Activated CD8-positive, alpha-beta memory T cell treated with anti-CD3 and anti-CD28 coated beads, Interleukin-2, amount 50 U/mL, for 1 hour (primary cell): ENCODE data around the gene GRID1.
"Not testable (repeated sequence)": the region's sequence is repeated elsewhere in the genome, so short reads cannot be mapped to it uniquely, and the experiment has no call there.

Source experiments
- DNase-seq: peaks from one replicate; pipeline ENCODE4 v3.0.0-alpha.2; 2020; ENCODE audit errors: extremely low read depth

GRID1 gene

GRCh38 chr10:85873063-85873462 lies 493.5 kb downstream of the GRID1 start:
- no peak for DNase-seq

- no peak for DNase-seq
Measured at GRCh38 chr10:85868627-85869499, 497.7 kb downstream of the GRID1 start.

- DNase-seq: no peak
Measured at GRCh38 chr10:85864868-85865526, 501.6 kb downstream of the GRID1 start.

DNA sequence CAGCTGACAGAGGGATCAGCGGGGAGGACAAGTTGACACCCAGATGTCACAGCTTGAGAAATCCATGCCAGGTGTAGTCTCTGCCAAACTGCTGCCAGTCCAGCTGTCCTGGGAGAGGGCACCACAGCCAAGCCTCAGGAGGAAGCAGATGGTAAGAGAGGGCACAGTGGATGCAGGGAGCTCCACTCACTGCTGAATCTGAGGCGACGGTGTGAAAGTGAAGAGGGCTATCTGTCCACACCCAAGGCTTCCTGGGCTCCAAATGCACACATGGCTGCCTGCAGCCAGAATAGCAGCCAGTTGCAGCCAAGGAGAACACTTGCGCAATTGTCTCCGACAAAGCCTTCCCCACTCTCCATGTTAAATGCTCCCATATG lies 502.4 kb downstream of the GRID1 start:
- no peak for DNase-seq

DNA sequence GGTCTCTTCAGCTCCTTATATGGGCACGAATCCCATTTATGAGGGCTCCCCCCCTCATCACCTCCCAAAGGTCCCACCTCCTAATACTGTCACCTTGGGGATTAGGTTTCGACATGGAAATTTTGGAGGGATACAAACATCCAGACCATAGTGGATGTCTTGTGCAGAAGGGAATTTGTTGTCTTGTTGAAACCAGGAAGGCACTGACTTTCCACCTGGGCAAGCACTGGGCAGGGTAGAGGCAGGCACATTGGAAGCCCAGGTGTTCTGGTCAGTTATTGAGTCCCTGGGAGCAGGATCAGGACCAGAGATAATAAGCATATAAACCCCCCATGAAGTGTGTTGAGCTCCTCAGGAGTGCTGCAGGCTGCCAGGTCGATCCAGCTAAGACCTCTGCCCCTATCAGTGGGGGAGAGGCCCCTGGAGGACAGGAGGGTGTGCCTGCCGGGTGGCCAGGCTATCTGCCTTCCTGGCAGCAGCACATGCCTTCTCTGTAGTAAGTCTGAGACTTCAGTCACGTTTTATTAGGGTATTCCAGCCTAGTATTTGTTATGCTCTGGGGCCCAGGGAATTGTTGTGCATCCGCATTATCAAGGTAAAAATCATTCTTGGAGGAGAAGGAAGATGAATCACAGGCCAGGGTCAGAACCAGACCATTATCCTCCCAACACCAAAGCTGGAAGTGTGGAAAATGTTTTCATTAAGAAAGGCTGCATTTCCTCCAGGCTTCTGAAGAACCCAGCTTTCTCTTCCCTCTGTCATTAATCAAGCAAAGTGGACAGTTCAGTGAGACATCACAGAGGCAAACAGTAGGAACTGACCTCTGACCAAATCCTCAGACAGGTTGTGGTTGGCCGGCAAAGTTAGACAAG lies 503.1 kb downstream of the GRID1 start:
- no peak for DNase-seq

- DNase-seq: no peak
Measured at GRCh38 chr10:85862771-85863170, 503.8 kb downstream of the GRID1 start.

GRCh38 chr10:85861513-85862197 lies 504.9 kb downstream of the GRID1 start:
- no peak for DNase-seq

GRCh38 chr10:85859859-85860258 lies 506.7 kb downstream of the GRID1 start:
- no peak for DNase-seq

- no peak for DNase-seq
Measured at GRCh38 chr10:85858776-85859515, 507.6 kb downstream of the GRID1 start.

DNA sequence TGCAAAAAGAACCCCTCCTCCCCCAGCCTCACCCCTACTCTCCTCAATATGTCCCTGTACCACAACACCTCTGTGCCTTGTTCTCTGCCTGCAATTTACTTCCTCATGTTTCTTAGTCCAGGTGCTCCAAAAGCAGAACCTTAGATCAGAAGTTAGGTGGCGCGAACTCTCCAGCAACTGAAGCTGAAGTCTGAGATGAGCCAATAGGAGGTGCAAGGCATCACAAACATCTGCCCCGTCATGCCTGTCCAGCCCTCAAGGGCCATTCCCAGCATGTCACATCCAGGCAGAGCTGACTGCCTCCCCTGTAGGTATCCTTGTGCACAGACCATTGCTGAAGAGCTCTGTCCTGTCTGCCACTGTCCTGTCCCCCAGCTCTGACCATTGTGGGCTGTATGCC lies 508.8 kb downstream of the GRID1 start:
- DNase-seq: no peak

- DNase-seq: no peak
Measured at GRCh38 chr10:85857305-85857704, 509.3 kb downstream of the GRID1 start.

- DNase-seq: no peak
Measured at GRCh38 chr10:85851934-85852333, 514.7 kb downstream of the GRID1 start.

DNA sequence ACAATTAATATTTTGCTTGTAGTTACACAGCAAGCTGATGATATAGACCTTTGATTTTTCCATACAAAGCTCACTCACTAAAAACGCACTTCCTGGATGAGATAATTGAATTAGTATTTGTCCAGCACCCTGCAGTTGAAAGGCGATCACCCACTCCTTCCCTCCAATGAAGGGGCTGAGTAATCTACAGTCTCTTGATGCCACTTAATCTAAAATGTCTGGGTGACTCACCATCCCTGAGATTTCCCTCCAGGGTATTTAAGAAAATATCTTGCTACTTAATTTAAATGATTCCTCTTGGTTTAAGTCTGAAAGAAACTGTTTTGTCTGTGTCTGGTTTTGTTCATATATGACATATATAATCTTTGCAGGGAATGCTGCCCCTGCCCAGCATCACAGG lies 515.3 kb downstream of the GRID1 start:
- no peak for DNase-seq

DNA sequence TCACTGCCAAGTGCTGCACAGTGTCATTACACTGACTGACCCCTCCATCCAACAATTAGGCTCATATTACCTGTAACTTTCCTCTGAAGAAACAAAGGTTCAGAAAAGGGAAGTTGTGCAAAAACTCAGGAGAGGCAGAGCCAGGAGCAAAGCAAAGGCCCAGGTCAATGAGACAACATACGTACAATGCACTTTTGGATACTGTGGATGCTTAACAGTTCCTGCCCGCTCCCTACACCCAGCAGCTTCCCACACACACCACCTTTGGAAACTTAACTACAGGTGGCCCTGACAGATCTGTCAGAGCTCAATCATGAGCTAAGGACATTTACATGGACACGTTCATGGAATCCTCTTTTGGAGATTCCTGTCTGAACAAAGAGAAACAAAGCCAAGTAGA lies 515.9 kb downstream of the GRID1 start:
- no peak for DNase-seq

DNA sequence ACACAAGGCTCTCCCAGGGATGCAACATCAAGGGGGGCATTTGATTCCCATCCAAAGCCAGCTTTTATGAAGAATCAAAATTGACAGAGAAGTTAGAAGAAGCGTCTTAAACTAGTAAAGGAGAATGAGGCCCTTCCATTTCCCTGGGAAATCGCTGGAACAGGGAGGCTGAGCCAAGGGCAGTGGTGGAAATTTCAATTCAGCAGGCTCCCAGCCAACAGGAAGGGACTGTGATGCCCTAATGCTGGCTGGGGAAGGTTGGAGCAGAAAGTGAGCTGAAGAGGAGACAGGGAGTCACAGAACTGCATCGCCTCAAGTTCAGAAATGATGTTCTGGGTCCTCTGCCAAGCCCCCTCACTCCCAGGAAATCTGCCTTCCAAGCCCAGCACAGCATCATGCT lies 517.3 kb downstream of the GRID1 start:
- DNase-seq: no peak

DNA sequence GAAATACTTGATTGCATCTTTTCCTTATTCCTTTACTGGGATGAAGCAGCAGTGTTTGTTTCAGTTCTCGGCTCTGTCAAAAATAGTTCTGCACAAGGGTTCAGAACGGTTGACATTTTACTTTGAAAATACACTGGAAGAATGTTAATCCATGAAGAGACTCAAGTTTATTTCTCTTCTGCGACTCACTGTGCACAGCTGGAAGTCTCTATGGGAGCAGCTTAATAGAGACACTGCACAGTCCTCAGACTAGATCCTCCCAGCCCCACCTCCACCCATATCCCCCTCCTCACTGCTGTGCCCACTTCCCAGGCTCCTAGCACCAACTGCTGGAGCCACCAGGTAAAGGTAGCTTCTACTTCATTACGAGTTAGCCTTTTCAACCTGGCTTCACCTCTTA lies 517.8 kb downstream of the GRID1 start:
- no peak for DNase-seq

DNA sequence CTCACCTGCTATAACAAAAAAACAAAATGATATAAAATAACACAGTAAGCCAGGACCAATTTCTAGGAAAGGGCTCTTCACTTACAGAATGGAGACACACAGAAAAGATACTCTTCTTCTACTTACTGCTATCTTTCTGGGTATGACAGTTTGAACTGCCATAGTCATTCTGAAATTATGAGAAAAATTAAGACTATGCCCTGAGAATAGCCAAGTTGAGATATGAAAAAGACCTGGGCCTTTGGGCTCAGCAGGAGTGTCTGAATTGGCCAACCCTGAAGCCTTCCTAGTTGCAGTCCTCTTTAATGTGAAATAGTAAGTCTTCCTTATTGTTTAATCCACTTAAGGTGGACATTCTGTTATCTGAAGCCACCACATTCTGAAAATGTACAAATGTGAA lies 519.5 kb downstream of the GRID1 start:
- DNase-seq: no peak

GRCh38 chr10:85838660-85839059 lies 527.9 kb downstream of the GRID1 start:
- not testable (repeated sequence) for DNase-seq

- no peak for DNase-seq
Measured at GRCh38 chr10:85832988-85833387, 533.6 kb downstream of the GRID1 start.

GRCh38 chr10:85831422-85831821 lies 535.2 kb downstream of the GRID1 start:
- no peak for DNase-seq

DNA sequence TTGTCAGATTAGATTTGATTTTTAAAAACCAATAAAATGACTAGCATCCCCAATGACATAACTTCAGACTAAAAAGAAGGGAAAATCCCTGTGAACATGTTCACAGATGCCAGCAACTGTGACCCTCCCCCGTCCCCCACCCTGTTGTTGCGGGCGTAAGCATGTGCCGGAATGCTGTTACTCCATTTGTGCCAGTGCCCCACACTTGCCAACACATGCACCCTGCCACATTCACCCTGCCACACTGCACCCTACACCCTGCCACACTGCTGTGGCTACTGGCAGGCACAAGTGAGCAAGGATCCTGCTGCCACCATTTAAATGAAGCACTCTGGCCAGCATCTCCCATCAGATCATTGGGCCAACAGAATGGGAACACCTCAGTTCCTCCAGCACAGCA lies 540.2 kb downstream of the GRID1 start:
- DNase-seq: no peak
